ENCODE measurements around the gene TBC1D7.
A peak's percentile ranks its signal among the peaks of the same experiment; 100 is the strongest.

TBC1D7 gene

GRCh38 chr6:13304101-13304500 is 24.2 kb downstream of the TBC1D7 start:
- Histone ChIP-seq H3K4me1 (ENCODE audit: control insufficient read depth, low read length) (peaks cover 26% of the 10 kb centered on the region), H3K27ac (ENCODE audit: low read depth, low read length) (no peak overlapping the region), H3K4me2 (ENCODE audit: low read length) (peak overlapping the region; percentile 60), H3K36me3 (ENCODE audit: control insufficient read depth, low read length) (peaks cover 31% of the 10 kb centered on the region), H3K9me3 (ENCODE audit: control insufficient read depth, insufficient read depth, low read length) (no peaks in the 10 kb centered on the region), H3K9me2 (replicated peaks; ENCODE audit: control insufficient read depth, low read length) (no peaks in the 10 kb centered on the region), H3K27me3 (ENCODE audit: control insufficient read depth, low read length) (no peaks in the 10 kb centered on the region), H3F3A (ENCODE audit: control insufficient read depth, insufficient read depth) (no peaks in the 10 kb centered on the region), H3K4me3 (ENCODE audit: low read length) (peak overlapping the region; percentile 12), H3K79me2 (ENCODE audit: control insufficient read depth, low read length) (no peaks in the 10 kb centered on the region), H4K20me1 (ENCODE audit: control insufficient read depth, insufficient read depth, low read depth, low read length) (no peaks in the 10 kb centered on the region; the same call in 1 of the 2 replicates)
- no peak for TF ChIP-seq CTCF (IDR thresholded peaks at IDR 0.05; ENCODE audit: low read depth, low read length, poor library complexity, severe bottlenecking)
- TF ChIP-seq EZH2phosphoT487 (IDR thresholded peaks at IDR 0.05; ENCODE audit: borderline replicate concordance, low read length): no peak

- no peaks in the 10 kb centered on the region; the same call in 1 of the 2 replicates for H4K20me1 ChIP-seq (ENCODE audit: control insufficient read depth, insufficient read depth, low read depth, low read length)
- H3K4me1 ChIP-seq (ENCODE audit: control insufficient read depth, low read length): peaks cover 26% of the 10 kb centered on the region
- H3K9me2 ChIP-seq (replicated peaks; ENCODE audit: control insufficient read depth, low read length): no peaks in the 10 kb centered on the region
- H3K4me2 ChIP-seq (ENCODE audit: low read length): peak overlapping the region; percentile 60; the same call in 1 of the 2 replicates
- no peaks in the 10 kb centered on the region for H3K79me2 ChIP-seq (ENCODE audit: control insufficient read depth, low read length)
- H3K27ac ChIP-seq (ENCODE audit: low read depth, low read length): no peak overlapping the region
- H3K9me3 ChIP-seq (ENCODE audit: control insufficient read depth, insufficient read depth, low read length): no peaks in the 10 kb centered on the region
- H3K4me3 ChIP-seq (ENCODE audit: low read length): no peak overlapping the region
- no peaks in the 10 kb centered on the region for H3K27me3 ChIP-seq (ENCODE audit: control insufficient read depth, low read length)
- no peaks in the 10 kb centered on the region for H3F3A ChIP-seq (ENCODE audit: control insufficient read depth, insufficient read depth)
- H3K36me3 ChIP-seq (ENCODE audit: control insufficient read depth, low read length): peaks cover 31% of the 10 kb centered on the region
- TF ChIP-seq CTCF (IDR thresholded peaks at IDR 0.05; ENCODE audit: low read depth, low read length, poor library complexity, severe bottlenecking) (no peak), EZH2phosphoT487 (IDR thresholded peaks at IDR 0.05; ENCODE audit: borderline replicate concordance, low read length) (no peak)
Measured at GRCh38 chr6:13303668-13304017, 24.7 kb downstream of the TBC1D7 start.

GRCh38 chr6:13302751-13303667 is 25.3 kb downstream of the TBC1D7 start:
- H3K9me3 ChIP-seq (ENCODE audit: control insufficient read depth, insufficient read depth, low read length): no peaks in the 10 kb centered on the region
- no peaks in the 10 kb centered on the region for H3K79me2 ChIP-seq (ENCODE audit: control insufficient read depth, low read length)
- H3K9me2 ChIP-seq (replicated peaks; ENCODE audit: control insufficient read depth, low read length): no peaks in the 10 kb centered on the region
- H4K20me1 ChIP-seq (ENCODE audit: control insufficient read depth, insufficient read depth, low read depth, low read length): no peaks in the 10 kb centered on the region; the same call in 1 of the 2 replicates
- no peak overlapping the region for H3K4me3 ChIP-seq (ENCODE audit: low read length)
- TF ChIP-seq EZH2phosphoT487 (IDR thresholded peaks at IDR 0.05; ENCODE audit: borderline replicate concordance, low read length) (no peak), CTCF (IDR thresholded peaks at IDR 0.05; ENCODE audit: low read depth, low read length, poor library complexity, severe bottlenecking) (no peak)
- H3K36me3 ChIP-seq (ENCODE audit: control insufficient read depth, low read length): peaks cover 29% of the 10 kb centered on the region
- H3K4me1 ChIP-seq (ENCODE audit: control insufficient read depth, low read length): peaks cover 26% of the 10 kb centered on the region
- peak overlapping the region; percentile 60; the same call in 1 of the 2 replicates for H3K4me2 ChIP-seq (ENCODE audit: low read length)
- H3K27me3 ChIP-seq (ENCODE audit: control insufficient read depth, low read length): no peaks in the 10 kb centered on the region
- no peaks in the 10 kb centered on the region for H3F3A ChIP-seq (ENCODE audit: control insufficient read depth, insufficient read depth)
- H3K27ac ChIP-seq (ENCODE audit: low read depth, low read length): no peak overlapping the region

Measured in DOHH2 (cell line).